Measurements from ENCODE around the gene PTPRT. TPM values are rescaled to one million over a fixed set of nuclear protein-coding genes. Genes with fewer than 3 reads are reported as not detected.

The PTPRT gene
- total and polyA plus RNA-seq, 9 donors, result under 0.01 to 3.2 (median 0.22) TPM; not detected in 1

- Histone ChIP-seq H3K9me3 (no peaks in the 10 kb centered on the region), H3K4me3 (no peak overlapping the region), H3K27me3 (no peaks in the 10 kb centered on the region), H3K27ac (no peak overlapping the region), H3K4me1 (ENCODE audit: insufficient read depth) (no peaks in the 10 kb centered on the region), H3K36me3 (no peaks in the 10 kb centered on the region)
- TF ChIP-seq CTCF (IDR thresholded peaks at IDR 0.05) (no peak), POLR2A (IDR thresholded peaks at IDR 0.05) (no peak), EP300 (IDR thresholded peaks at IDR 0.05) (no peak)
- intact Hi-C loops (cut with DNase I), result no loop called here
- DNase-seq, result no peak
- WGBS, 3 donors, result 59 to 77% (median 69%) methylated on average over 2 of the region's 2 CpGs
These were observed 46.3 kb upstream of the PTPRT start for GRCh38 chr20:43235998-43236397.

- 11 to 22% (median 15%) methylated on average over 1 of the region's 1 CpG for WGBS, 3 donors
These were observed 42.1 kb upstream of the PTPRT start for GRCh38 chr20:43231829-43232228.

GRCh38 chr20:43229696-43230095, 40.0 kb upstream of the PTPRT start:
- WGBS, 3 donors, result 63 to 78% (median 77%) methylated on average over 3 of the region's 3 CpGs
- no peaks in the 10 kb centered on the region for H3K4me1 ChIP-seq (ENCODE audit: insufficient read depth)
- H3K27me3 ChIP-seq, result no peaks in the 10 kb centered on the region
- no peak for DNase-seq
- TF ChIP-seq POLR2A (IDR thresholded peaks at IDR 0.05) (no peak), EP300 (IDR thresholded peaks at IDR 0.05) (no peak), CTCF (IDR thresholded peaks at IDR 0.05) (no peak)
- H3K9me3 ChIP-seq, result no peaks in the 10 kb centered on the region
- no peak overlapping the region for H3K27ac ChIP-seq
- intact Hi-C loops (cut with DNase I), result no loop called here
- H3K36me3 ChIP-seq, result no peaks in the 10 kb centered on the region
- no peak overlapping the region for H3K4me3 ChIP-seq

More at GRCh38 chr20:43231829-43232228, 42.1 kb upstream of the PTPRT start:
- intact Hi-C loops (cut with DNase I), result no loop called here
- H3K9me3 ChIP-seq, result no peaks in the 10 kb centered on the region
- no peak for TF ChIP-seq EP300 (IDR thresholded peaks at IDR 0.05)
- TF ChIP-seq POLR2A (IDR thresholded peaks at IDR 0.05), result no peak
- no peak for TF ChIP-seq CTCF (IDR thresholded peaks at IDR 0.05)
- DNase-seq, result no peak
- no peaks in the 10 kb centered on the region for H3K36me3 ChIP-seq
- no peak overlapping the region for H3K27ac ChIP-seq
- no peak overlapping the region for H3K4me3 ChIP-seq
- H3K27me3 ChIP-seq, result no peaks in the 10 kb centered on the region
- H3K4me1 ChIP-seq (ENCODE audit: insufficient read depth), result no peaks in the 10 kb centered on the region

GRCh38 chr20:43220612-43221011, 30.9 kb upstream of the PTPRT start:
- no peak overlapping the region for H3K27ac ChIP-seq

More at GRCh38 chr20:43220612-43221011, 30.9 kb upstream of the PTPRT start:
- intact Hi-C loops (cut with DNase I), result no loop called here
- 2 to 6% (median 3%) methylated on average over 4 of the region's 4 CpGs for WGBS, 3 donors
- H3K4me1 ChIP-seq (ENCODE audit: insufficient read depth), result no peaks in the 10 kb centered on the region
- H3K4me3 ChIP-seq, result no peak overlapping the region
- H3K27me3 ChIP-seq, result no peaks in the 10 kb centered on the region
- H3K36me3 ChIP-seq, result no peaks in the 10 kb centered on the region
- DNase-seq, result no peak
- TF ChIP-seq EP300 (IDR thresholded peaks at IDR 0.05), result no peak
- no peak for TF ChIP-seq CTCF (IDR thresholded peaks at IDR 0.05)
- TF ChIP-seq POLR2A (IDR thresholded peaks at IDR 0.05), result no peak
- no peaks in the 10 kb centered on the region for H3K9me3 ChIP-seq

Data from ovary (tissue), 9 donors.